ENCODE data around the gene DECR2. TPM values are rescaled to one million over a fixed set of nuclear protein-coding genes. Genes with fewer than 3 reads are reported as not detected.
A peak's percentile ranks its signal among the peaks of the same experiment; 100 is the strongest.

The DECR2 gene
- total and polyA plus RNA-seq, 4 donors, result 42.2 to 210 (median 126) TPM

DNA sequence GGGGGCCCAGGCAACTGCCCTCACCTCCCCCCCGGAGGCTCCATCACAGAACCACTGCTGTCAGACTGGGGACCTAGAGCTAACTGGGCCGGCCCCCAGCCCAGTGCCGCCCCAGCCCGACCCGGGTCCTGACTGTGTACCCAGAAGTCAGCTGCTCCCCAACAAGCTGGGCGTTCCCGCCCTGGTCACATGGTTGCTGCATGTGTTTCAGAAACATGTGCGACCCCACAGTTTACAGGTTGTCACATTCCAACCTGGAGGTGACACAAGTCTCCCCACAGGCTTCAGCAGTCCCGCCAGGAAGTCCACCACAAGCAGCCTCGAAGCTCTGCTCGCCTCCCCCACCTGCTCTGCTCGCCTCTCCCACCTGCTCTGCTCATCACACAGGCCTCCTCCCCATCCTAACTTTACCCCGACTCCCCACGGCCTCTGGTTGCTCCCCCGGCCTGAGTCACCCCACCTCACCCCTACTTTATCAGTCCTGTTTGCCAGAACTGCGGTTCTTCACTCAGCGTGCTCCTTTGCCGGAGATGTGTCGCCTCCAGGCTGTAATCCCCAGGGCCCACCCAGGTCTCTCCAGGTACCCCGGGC lies 32.3 kb upstream of the DECR2 start:
- WGBS, result 93% methylated on average over 20 of the region's 20 CpGs
- no peak overlapping the region for H3K9ac ChIP-seq (ENCODE audit: low read depth in 1 of 2, low read length in 2 of 2)
- H3K9me3 ChIP-seq (ENCODE audit: control insufficient read depth in 4 of 4, low read length in 3 of 4), result no peaks in the 10 kb centered on the region
- H3K36me3 ChIP-seq (ENCODE audit: control insufficient read depth in 4 of 4, insufficient read depth in 3 of 4, low read depth in 1 of 4, low read length in 3 of 4), result peaks cover 0 to 33% (median 9%) of the 10 kb centered on the region in 4 donors
- H3K27ac ChIP-seq (ENCODE audit: low read depth in 1 of 2, low read length in 2 of 2), result no peak overlapping the region
- H3K27me3 ChIP-seq (ENCODE audit: control insufficient read depth in 4 of 4, insufficient read depth in 4 of 4, low read length in 3 of 4), result no peaks in the 10 kb centered on the region
- H3K4me1 ChIP-seq (ENCODE audit: control insufficient read depth in 4 of 4, insufficient read depth in 4 of 4, low read length in 3 of 4), result peaks cover 4 to 18% (median 15%) of the 10 kb centered on the region in 4 donors
- no peak overlapping the region for H3K4me3 ChIP-seq (ENCODE audit: low read depth in 1 of 3, low read length in 3 of 3)
- DNase-seq (ENCODE audit: low spot score), result no peak
- TF ChIP-seq FOXA1 (IDR thresholded peaks at IDR 0.05) (no peak), RAD21 (IDR thresholded peaks at IDR 0.05) (no peak), HNF4G (IDR thresholded peaks at IDR 0.05) (no peak), FOXA2 (IDR thresholded peaks at IDR 0.05) (no peak), NR2F2 (IDR thresholded peaks at IDR 0.05) (no peak), JUND (IDR thresholded peaks at IDR 0.05) (no peak), HNF4A (conservative IDR thresholded peaks at IDR 0.05) (no peak), RXRA (IDR thresholded peaks at IDR 0.05) (no peak), EGR1 (IDR thresholded peaks at IDR 0.05; ENCODE audit: low read depth in 2 of 2) (no peak)
- TF ChIP-seq, protein P1, sequence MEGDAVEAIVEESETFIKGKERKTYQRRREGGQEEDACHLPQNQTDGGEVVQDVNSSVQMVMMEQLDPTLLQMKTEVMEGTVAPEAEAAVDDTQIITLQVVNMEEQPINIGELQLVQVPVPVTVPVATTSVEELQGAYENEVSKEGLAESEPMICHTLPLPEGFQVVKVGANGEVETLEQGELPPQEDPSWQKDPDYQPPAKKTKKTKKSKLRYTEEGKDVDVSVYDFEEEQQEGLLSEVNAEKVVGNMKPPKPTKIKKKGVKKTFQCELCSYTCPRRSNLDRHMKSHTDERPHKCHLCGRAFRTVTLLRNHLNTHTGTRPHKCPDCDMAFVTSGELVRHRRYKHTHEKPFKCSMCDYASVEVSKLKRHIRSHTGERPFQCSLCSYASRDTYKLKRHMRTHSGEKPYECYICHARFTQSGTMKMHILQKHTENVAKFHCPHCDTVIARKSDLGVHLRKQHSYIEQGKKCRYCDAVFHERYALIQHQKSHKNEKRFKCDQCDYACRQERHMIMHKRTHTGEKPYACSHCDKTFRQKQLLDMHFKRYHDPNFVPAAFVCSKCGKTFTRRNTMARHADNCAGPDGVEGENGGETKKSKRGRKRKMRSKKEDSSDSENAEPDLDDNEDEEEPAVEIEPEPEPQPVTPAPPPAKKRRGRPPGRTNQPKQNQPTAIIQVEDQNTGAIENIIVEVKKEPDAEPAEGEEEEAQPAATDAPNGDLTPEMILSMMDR (IDR thresholded peaks at IDR 0.05; ENCODE audit: low read depth, low read length, missing input control), result no peak
- TF ChIP-seq, protein P2, sequence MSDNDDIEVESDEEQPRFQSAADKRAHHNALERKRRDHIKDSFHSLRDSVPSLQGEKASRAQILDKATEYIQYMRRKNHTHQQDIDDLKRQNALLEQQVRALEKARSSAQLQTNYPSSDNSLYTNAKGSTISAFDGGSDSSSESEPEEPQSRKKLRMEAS (IDR thresholded peaks at IDR 0.05), result no peak
- TF ChIP-seq, protein P3, sequence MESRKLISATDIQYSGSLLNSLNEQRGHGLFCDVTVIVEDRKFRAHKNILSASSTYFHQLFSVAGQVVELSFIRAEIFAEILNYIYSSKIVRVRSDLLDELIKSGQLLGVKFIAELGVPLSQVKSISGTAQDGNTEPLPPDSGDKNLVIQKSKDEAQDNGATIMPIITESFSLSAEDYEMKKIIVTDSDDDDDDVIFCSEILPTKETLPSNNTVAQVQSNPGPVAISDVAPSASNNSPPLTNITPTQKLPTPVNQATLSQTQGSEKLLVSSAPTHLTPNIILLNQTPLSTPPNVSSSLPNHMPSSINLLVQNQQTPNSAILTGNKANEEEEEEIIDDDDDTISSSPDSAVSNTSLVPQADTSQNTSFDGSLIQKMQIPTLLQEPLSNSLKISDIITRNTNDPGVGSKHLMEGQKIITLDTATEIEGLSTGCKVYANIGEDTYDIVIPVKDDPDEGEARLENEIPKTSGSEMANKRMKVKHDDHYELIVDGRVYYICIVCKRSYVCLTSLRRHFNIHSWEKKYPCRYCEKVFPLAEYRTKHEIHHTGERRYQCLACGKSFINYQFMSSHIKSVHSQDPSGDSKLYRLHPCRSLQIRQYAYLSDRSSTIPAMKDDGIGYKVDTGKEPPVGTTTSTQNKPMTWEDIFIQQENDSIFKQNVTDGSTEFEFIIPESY (IDR thresholded peaks at IDR 0.05), result no peak
- TF ChIP-seq, protein P4, sequence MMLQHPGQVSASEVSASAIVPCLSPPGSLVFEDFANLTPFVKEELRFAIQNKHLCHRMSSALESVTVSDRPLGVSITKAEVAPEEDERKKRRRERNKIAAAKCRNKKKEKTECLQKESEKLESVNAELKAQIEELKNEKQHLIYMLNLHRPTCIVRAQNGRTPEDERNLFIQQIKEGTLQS (IDR thresholded peaks at IDR 0.05), result no peak

DNA sequence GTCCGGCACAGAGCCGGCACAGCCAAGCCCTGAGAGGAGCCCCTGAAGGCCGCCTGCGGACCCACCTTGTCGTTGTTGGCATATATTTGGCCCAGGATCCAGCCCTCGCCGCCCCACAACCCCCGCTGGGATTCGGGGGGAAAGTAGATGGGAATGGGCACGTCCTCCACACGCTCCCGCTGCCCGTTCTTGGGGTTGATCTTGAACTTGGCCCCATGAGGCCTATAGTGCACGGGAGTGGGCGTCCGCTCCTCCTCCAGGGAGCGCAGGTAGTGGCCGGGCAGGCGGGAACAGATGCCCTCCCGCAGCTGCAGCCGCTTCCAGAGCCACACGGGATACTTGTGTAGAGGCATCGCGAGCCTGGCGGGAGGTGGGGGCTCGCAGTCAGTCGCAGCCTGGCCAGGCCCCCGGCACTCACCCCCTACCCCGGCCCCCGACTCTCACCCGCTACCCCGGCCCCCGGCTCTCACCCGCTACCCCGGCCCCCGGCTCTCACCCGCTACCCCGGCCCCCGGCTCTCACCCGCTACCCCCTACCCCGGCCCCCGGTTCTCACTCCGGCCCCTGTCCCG lies 31.7 kb upstream of the DECR2 start:
- Histone ChIP-seq H3K27ac (ENCODE audit: low read depth in 1 of 2, low read length in 2 of 2) (no peak overlapping the region), H3K4me1 (ENCODE audit: control insufficient read depth in 4 of 4, insufficient read depth in 4 of 4, low read length in 3 of 4) (peaks cover 4 to 18% (median 15%) of the 10 kb centered on the region in 4 donors), H3K9me3 (ENCODE audit: control insufficient read depth in 4 of 4, low read length in 3 of 4) (no peaks in the 10 kb centered on the region), H3K9ac (ENCODE audit: low read depth in 1 of 2, low read length in 2 of 2) (no peak overlapping the region), H3K4me3 (ENCODE audit: low read depth in 1 of 3, low read length in 3 of 3) (peak overlapping the region in 2 of 3 donors; percentile 58 to 73), H3K27me3 (ENCODE audit: control insufficient read depth in 4 of 4, insufficient read depth in 4 of 4, low read length in 3 of 4) (no peaks in the 10 kb centered on the region), H3K36me3 (ENCODE audit: control insufficient read depth in 4 of 4, insufficient read depth in 3 of 4, low read depth in 1 of 4, low read length in 3 of 4) (peaks cover 2 to 39% (median 11%) of the 10 kb centered on the region in 4 donors)
- WGBS, result 31% methylated on average over 44 of the region's 44 CpGs
- TF ChIP-seq, protein P5, sequence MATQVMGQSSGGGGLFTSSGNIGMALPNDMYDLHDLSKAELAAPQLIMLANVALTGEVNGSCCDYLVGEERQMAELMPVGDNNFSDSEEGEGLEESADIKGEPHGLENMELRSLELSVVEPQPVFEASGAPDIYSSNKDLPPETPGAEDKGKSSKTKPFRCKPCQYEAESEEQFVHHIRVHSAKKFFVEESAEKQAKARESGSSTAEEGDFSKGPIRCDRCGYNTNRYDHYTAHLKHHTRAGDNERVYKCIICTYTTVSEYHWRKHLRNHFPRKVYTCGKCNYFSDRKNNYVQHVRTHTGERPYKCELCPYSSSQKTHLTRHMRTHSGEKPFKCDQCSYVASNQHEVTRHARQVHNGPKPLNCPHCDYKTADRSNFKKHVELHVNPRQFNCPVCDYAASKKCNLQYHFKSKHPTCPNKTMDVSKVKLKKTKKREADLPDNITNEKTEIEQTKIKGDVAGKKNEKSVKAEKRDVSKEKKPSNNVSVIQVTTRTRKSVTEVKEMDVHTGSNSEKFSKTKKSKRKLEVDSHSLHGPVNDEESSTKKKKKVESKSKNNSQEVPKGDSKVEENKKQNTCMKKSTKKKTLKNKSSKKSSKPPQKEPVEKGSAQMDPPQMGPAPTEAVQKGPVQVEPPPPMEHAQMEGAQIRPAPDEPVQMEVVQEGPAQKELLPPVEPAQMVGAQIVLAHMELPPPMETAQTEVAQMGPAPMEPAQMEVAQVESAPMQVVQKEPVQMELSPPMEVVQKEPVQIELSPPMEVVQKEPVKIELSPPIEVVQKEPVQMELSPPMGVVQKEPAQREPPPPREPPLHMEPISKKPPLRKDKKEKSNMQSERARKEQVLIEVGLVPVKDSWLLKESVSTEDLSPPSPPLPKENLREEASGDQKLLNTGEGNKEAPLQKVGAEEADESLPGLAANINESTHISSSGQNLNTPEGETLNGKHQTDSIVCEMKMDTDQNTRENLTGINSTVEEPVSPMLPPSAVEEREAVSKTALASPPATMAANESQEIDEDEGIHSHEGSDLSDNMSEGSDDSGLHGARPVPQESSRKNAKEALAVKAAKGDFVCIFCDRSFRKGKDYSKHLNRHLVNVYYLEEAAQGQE (IDR thresholded peaks at IDR 0.05), result no peak
- TF ChIP-seq, protein P4 (IDR thresholded peaks at IDR 0.05), result no peak
- no peak for TF ChIP-seq FOXA2 (IDR thresholded peaks at IDR 0.05)
- no peak for TF ChIP-seq HNF4G (IDR thresholded peaks at IDR 0.05)
- no peak for TF ChIP-seq EGR1 (IDR thresholded peaks at IDR 0.05; ENCODE audit: low read depth in 2 of 2)
- TF ChIP-seq TAF1 (conservative IDR thresholded peaks at IDR 0.05), result no peak
- no peak for TF ChIP-seq SP1 (IDR thresholded peaks at IDR 0.05)
- no peak for TF ChIP-seq FOXA1 (IDR thresholded peaks at IDR 0.05)
- TF ChIP-seq, protein P1 (IDR thresholded peaks at IDR 0.05; ENCODE audit: low read depth, low read length, missing input control), result no peak
- no peak for TF ChIP-seq NR2F2 (IDR thresholded peaks at IDR 0.05)
- no peak for TF ChIP-seq RXRA (IDR thresholded peaks at IDR 0.05)
- TF ChIP-seq GABPA (IDR thresholded peaks at IDR 0.05 in 1 of 2, conservative IDR thresholded peaks at IDR 0.05 in 1 of 2), result no peak
- TF ChIP-seq, protein P2 (IDR thresholded peaks at IDR 0.05), result no peak
- no peak for DNase-seq (ENCODE audit: low spot score)

All from liver (tissue), 9 donors.